ENCODE results near the gene WWOX. TPM values are rescaled to one million over a fixed set of nuclear protein-coding genes. Genes with fewer than 3 reads are reported as not detected.
A peak's percentile ranks its signal among the peaks of the same experiment; 100 is the strongest.

The WWOX gene
- total and polyA plus RNA-seq, 2 of the 13 experiments (the other 11 are each of a cell fraction or from before 2014, with no cell fraction given): 9.1 to 37.4 TPM

- TF ChIP-seq MLXIP (CRISPR knock-in tag; IDR thresholded peaks at IDR 0.05; ENCODE audit: borderline replicate concordance): no peak
- TF ChIP-seq HMGXB4 (CRISPR knock-in tag; IDR thresholded peaks at IDR 0.05; ENCODE audit: borderline replicate concordance in 1 of 2, low read depth in 1 of 2): peak; percentile 63 to 73; a peak in 3 of 4 replicates
- no peak for TF ChIP-seq CCAR2 (optimal IDR thresholded peaks at IDR 0.05; ENCODE audit: low read depth, low read length)
- 0 out of 2 replicates have a peak, but pooled peaks have one; percentile 26 for TF ChIP-seq ZNF607 (CRISPR knock-in tag; IDR thresholded peaks at IDR 0.05; ENCODE audit: borderline replicate concordance)
- peak; percentile 85 for TF ChIP-seq ZMYM4 (CRISPR knock-in tag; IDR thresholded peaks at IDR 0.05)
- no peak for TF ChIP-seq NFIC (IDR thresholded peaks at IDR 0.05; ENCODE audit: low read length)
- no peak for TF ChIP-seq SRSF1 (optimal IDR thresholded peaks at IDR 0.05; ENCODE audit: low read depth, low read length)
- peak; percentile 69 for TF ChIP-seq FOXP4 (CRISPR knock-in tag; IDR thresholded peaks at IDR 0.05)
- no peak for TF ChIP-seq ZNF510 (CRISPR knock-in tag; IDR thresholded peaks at IDR 0.05; ENCODE audit: low read depth)
- TF ChIP-seq WIZ (CRISPR knock-in tag; IDR thresholded peaks at IDR 0.05): no peak
- no peak for TF ChIP-seq NONO (IDR thresholded peaks at IDR 0.05)
- peak; percentile 57; the same call in 1 of the 2 replicates for TF ChIP-seq NONO (CRISPR knock-in tag; conservative IDR thresholded peaks at IDR 0.05)
- no peak for TF ChIP-seq ZNF619 (CRISPR knock-in tag; IDR thresholded peaks at IDR 0.05)
- TF ChIP-seq ONECUT2 (CRISPR knock-in tag; IDR thresholded peaks at IDR 0.05): no peak
- peak; percentile 46 for TF ChIP-seq GABPB1 (CRISPR knock-in tag; IDR thresholded peaks at IDR 0.05)
- TF ChIP-seq KAT8 (CRISPR knock-in tag; IDR thresholded peaks at IDR 0.05): peak; percentile 64; the same call in 1 of the 2 replicates
- no peak for TF ChIP-seq GLMP (CRISPR knock-in tag; IDR thresholded peaks at IDR 0.05; ENCODE audit: borderline replicate concordance)
- 0 out of 2 replicates have a peak, but pooled peaks have one; percentile 63 for TF ChIP-seq MXD3 (CRISPR knock-in tag; IDR thresholded peaks at IDR 0.05)
These were observed 671.1 kb downstream of the WWOX start (continued) for GRCh38 chr16:78770353-78771091.
